GDM1 (cell line): ENCODE results near the gene BPIFA2.
"Not testable (repeated sequence)": the region's sequence is repeated elsewhere in the genome, so short reads cannot be mapped to it uniquely, and the experiment has no call there.

Experiments
- DNase-seq: peaks from one replicate; lab custom pipeline; 2025; lab: John Stamatoyannopoulos, UW

Gene BPIFA2

DNA sequence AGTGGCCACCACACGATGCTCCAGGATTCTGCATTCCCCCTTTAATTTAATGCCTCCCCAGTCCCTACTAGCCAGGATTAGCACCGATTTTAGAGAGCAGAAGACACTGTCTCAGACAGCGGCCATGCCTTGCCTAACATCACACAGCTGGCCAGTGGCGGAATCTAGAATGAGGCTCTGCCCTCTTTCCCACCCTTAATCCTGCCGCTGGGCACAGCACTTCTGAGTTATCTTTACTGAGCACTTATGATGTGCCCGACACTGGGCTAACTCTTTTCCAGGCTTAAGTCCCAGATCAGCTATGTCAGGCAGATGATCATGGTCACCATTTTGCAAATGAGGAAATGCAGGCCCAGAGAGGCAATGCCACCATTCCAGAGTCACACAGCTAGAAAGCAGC, 5.6 kb upstream of the BPIFA2 start:
- no peak for DNase-seq

DNA sequence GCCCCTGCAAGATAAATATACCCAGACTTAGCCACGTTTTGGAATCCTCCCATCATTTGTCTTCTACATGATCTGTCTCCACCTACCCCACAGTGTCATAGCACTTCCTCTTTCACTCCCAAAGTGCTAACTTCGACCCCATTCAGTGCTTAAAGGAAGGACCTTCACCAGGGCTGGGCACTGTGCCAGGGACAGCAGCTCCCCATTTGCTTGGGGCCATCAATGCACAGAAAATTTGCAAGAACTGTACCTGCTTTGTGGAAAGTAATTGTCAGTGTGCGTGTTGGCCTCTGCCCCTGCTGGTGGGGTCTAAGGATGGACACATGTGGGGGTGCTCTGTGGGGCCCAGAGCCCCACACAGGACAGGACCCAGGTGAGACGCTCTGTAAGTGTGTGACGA, 5.2 kb upstream of the BPIFA2 start:
- DNase-seq: no peak

DNA sequence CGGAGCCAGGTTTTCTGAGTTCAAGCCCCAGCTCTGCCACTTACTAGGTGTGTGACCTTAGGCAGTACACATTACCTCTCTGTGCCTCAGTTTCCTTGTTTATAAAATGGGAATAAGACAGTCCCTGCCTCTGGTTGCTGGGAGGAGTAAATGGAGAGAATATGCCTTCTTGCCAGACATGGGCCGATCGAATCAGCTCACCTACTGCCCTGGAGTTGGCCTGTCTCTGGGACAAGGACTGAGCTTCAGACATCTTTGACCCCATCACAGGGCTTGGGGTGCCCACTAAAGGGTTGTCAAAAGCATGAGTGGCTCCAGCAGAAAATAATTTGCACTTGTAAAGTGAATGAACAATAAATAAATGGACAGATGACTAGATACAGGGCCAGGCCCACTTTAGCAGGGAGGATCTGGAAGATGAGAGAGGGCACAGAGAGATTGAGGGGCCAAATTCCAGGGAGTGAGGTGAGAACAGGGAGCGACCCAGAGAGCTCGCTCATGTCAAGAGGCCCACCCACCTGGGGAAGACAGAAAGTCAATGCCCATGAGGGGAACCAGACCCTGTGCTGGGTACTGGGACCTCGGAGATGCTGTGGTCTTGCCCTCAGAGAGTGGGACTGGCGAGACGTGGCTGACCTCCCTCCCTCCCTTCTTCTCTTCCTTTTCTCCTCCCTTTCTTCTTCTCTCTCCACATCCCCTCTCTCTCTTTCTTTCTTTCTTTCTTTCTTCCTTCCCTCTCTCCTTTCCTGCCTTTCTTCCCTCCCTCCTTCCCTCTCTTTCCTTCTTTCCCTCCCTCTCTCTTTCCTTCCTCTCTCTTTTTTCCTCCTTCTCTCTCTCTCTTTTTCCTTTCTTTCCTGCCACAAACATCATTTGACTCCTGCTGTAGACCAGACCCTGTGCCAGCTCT, 3.9 kb upstream of the BPIFA2 start:
- no peak for DNase-seq

DNA sequence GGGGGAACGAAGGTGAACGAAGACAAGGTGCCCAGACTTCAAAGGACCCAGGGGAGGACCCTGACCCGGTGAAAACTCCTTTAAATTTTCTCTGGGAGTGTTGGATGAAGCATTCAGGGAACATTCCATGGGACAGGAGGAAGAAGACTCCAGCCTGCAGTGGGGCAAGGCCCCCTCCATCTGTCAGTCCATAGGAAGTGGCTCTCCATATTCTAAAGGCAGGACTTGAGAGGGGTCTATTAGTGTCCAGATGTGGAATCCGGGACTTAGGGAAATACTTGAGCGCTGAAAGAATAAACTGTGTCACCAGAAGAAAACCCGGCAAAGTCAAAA, 3.2 kb upstream of the BPIFA2 start:
- no peak for DNase-seq

DNA sequence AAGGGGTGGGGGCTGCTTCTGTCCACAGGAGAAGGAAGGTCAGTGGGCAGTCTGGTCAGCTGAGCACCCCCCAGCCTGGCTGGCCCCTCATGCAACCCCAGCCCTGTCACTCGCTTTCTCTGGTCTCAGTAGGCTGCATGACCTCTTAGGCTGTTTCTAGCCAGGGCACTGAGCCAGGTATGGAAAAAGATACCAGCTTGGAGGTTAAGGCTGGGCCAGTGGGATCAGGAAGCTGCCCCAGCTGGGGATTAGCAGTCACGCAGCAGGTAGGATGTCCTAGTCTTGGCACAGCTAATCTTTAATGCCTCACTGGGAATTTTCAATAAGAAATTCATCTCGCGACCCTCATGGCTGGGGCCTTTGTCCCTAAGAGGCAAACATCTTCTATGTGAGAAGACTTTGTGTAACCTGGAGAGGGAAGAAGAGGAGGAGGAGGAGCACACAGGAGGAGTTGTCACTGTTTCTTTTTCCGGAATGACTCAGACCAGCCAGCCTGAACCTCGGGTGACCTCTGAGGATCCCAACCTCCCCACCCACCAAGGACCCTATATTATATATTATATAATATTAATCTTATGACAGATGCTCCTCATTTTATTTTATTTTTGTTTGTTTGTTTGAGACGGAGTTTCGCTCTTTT, 2.4 kb upstream of the BPIFA2 start:
- no peak for DNase-seq

DNA sequence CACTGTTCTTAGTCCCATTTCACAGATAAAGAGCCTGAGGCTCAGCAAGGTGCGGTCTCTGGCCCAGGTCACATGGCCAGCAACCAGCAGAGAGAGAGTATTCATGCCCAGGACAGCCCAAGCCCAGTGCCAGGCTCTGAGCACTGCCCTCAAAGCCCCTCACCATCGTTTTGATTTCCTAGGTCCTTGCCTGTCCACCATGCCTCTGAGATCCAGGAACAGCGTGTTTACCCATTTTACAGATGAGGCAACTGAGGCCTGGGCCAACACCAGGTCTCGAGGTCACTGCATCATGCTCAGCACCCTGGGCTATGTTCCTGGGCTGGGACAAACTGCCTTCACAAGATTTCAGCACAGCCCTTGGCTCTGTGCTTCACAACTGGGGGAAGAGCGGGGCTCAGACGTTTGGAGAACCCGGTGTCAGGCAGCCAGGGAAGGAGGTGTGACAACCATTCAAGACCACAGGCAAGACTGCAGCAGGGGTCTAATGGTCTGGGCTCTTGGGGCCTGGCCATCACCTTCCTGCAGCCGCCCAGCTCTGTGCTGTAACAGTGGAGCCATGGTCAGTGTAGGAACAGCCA, 1.3 kb upstream of the BPIFA2 start:
- DNase-seq: no peak

DNA sequence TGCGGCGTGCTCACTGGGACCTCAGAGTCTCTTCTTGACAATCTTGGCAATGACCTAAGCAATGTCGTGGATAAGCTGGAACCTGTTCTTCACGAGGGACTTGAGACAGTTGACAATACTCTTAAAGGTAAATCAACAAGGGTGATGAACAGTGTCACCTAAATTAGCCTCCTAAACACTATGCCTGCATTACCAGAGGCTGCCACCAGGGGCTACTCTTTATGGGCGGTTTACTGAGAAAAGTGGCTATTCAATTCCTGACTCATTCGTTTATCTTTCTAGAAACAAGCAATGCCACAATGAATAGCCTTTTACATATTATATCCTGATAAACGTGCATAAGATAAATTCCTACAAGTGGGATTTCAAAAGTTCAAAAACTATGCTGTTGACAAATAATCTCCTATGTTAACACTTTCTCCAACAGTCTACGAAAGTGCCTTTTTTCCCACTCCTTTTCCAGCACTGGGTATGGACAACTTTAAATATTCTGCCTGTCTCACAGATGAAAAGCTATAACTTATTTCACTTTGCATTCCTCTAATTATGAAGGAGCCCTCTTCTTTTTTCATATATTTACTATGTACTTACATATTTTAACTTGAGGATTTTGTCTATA, 1.3 kb downstream of the BPIFA2 start:
- DNase-seq: no peak

DNA sequence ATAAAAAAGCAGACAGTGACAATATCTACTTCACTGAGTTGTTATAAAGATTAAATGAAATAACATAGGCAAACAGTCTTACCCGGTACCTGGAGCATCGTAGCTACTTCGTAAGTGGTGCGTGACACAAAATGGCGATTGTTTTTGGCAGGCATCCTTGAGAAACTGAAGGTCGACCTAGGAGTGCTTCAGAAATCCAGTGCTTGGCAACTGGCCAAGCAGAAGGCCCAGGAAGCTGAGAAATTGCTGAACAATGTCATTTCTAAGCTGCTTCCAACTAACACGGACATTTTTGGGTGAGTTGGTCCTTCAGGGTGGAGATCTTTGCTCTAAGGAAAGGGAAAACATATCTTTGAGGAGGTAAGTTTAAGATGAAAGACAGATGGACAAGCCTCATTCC, 4.8 kb downstream of the BPIFA2 start:
- DNase-seq: no peak

DNA sequence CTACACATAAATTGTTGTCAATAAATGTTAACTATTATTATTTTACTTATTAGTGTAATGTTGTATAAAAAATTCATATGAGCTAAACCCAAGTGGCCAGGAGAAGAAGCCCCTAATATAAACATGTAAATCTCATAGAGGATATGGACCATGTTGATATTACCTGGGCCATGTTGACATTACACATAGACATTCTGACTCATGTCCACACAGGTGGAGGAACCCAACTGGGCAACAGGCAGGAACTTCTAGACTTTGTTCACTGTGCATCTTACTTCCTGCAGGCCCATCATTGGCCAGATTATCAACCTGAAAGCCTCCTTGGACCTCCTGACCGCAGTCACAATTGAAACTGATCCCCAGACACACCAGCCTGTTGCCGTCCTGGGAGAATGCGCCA, 7.2 kb downstream of the BPIFA2 start:
- no peak for DNase-seq

DNA sequence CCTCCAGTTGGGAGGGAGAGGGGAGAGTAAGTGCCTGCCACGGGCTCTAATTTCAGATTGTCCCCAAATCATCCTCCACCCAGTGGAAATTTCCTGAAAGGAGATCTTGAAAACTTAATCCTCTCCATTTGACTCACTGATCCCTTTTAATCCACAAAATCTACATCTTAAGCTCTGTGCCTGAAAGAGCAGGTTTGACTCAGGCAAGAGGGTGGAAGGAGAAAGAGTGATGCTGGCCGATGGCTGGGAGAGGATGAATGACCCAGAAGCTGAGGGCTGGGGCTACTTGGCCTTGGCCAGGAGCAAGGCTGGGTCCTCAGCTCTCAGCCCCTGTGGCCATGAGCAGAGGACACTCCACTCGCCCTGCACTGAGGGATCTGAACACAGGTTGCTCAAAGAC, 8.1 kb downstream of the BPIFA2 start:
- no peak for DNase-seq

DNA sequence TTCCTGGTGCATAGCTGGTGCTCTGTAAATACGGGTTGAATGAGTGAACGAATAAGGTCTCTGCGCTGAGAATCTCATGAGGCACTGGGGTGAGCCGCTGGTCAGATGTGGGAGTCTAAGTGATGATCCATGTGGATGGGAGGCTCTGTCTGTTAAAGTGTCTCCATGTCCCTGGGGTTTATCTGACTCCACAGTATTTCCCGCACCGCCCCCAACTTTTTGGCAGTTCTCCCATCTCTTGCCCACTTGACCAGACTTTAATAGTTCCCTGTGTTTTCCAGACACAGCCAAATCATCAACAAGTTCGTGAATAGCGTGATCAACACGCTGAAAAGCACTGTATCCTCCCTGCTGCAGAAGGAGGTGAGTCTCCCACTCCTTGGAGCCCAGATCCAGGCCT, 9.9 kb downstream of the BPIFA2 start:
- DNase-seq: no peak

DNA sequence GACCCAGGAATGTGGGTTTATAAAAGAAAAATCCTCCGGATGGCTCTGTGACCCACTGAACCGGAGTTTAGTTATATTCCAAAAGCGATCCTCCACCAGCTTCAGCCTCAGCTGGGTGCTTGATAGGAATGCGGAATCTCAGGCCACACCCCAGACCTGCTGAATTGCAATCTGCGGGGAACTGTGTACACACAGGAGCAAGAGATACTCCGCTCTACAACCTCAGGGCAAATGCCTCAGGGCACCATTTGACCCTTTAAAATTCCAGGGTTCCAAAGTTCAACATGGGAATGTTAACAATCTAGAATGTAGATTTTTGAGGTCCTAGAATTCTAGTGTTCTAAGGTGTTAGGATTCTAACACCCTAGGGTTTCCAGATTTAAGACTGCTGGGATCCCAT, 10.8 kb downstream of the BPIFA2 start:
- no peak for DNase-seq

DNA sequence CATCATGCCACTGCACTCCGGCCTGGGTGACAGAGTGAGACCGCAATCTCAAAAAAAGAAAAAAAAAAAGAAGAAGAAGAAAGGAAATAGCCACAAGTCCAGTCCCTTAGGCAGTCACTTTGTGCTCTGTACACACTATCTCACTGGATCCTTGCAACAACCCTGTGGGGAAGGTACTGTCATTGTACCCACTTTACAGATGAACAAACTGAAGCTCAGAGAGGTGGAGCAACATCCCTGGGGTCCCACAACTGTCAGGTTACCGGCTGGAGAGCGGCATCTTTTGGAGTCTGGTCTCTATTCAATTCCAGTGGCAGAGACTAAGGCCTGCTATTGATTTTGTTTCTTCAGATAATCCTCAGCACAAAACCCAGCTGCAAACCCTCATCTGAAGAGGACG, 12.2 kb downstream of the BPIFA2 start:
- DNase-seq: no peak

DNA sequence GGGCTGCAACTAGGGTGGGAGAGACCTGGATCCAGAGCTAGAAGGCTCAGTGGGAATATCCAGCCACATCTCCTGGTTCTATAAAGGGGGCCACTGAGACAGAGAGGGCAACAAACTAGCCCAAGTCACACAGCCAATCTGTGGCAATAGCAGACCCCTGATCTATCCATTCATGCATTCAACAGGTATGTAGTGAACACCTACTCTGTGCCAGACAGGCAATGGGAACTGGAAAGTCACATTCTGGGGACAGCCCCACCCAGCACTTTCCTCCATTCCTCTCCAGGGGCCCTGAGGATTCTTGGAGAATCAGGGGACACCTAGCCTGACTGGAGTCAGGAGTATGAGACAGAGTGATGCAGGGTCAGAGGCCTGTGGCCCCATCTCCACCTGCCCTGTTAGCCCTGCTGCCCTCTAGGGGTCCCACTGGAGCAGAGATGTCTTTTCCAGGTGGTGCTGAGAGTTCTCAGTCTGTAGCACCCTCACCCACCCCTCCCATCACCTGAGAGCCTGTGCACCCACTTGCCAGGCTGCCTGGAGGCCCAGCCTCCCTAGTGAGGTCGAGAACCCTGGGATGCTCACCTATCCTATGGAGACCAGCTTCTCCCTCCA, 13.6 kb downstream of the BPIFA2 start:
- DNase-seq: no peak

DNA sequence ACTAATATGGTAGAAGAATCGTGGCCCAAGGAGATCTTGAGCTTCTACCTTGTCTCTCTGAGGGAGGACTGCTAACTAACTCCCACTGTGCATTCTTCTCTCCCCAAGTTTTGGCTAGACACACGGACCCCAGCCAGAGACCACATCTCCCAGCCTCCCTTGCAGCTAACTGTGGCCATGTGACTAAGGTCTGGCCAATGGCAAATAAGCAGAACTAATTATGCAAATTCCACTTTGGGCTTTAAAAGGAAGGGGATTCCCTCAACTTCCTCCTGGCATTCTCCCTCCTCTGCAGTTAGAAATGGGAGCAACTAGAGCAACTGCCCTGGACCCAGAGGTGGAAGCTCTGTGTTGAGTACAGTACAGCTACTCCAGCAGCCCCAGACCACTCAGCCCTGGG, 15.4 kb downstream of the BPIFA2 start:
- no peak for DNase-seq

DNA sequence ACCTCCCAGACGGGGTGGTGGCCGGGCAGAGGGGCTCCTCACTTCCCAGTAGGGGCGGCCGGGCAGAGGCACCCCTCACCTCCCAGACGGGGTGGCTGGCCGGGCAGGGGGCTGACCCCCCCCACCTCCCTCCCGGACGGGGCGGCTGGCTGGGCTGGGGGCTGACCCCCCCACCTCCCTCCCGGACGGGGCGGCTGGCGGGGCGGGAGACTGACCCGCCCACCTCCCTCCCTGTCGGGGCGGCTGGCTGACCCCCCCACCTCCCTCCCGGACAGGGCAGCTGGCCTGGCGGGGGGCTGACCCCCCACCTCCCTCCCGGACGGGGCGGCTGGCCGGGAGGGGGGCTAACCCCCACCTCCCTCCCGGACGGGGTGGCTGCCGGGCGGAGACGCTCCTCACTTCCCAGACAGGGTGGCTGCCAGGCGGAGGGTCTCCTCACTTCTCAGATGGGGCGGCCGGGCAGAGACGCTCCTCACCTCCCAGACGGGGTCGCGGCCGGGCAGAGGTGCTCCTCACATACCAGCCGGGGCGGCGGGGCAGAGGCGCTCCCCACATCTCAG, 17.2 kb downstream of the BPIFA2 start:
- not testable (repeated sequence) for DNase-seq

DNA sequence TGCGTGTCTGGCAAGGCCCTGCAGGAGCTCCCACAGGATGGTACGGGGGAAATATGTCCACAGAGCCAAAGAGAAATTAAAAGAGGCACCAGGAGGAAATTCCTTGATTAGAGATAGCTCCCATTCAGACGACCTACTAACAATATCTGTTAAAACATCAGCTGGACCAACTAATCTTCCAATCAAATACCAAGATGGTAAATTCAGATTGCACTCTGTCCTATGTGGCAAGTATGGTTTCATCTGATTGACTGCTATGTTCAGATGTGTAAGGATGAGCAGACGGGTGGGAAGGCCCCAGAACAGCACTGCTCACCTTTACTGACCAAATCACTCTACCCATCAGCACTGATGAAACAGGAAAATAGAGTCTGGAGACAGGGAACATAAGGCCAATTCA, 19.5 kb downstream of the BPIFA2 start:
- no peak for DNase-seq

DNA sequence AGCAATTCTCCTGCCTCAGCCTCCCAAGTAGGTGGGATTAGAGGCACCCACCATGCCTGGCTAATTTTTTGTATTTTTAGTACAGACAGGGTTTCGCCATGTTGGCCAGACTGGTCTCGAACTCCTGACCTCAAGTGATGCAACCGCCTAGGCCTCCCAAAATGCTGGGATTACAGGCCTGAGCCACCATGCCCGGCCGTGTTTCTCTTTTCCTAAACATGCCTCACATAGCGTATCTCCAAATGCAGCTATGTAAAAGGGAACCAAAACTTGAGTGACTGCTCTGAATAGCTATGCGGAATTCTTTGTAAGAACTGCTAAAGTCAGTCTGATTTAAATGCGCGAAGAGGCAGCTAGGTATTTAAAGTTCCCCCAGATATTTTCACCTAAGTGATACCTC, 20.5 kb downstream of the BPIFA2 start:
- no peak for DNase-seq

DNA sequence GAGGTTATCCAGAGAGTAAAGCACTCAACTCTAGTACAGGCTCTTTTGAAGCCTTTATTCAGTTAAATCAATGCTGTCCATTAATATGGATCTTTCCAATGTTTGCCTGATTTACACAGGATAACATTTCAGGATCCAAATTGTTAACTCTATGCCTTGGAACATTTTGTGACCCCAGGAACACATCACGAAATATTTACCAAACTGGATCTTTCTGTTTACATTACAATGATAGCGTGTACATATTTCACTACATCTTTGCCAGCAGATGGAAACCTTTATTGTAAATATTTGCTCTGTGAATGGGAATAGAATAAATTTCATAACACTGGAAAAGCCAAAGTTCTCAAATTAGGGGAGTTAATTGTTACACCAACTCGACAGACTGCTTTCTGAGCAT, 23.5 kb downstream of the BPIFA2 start:
- no peak for DNase-seq

DNA sequence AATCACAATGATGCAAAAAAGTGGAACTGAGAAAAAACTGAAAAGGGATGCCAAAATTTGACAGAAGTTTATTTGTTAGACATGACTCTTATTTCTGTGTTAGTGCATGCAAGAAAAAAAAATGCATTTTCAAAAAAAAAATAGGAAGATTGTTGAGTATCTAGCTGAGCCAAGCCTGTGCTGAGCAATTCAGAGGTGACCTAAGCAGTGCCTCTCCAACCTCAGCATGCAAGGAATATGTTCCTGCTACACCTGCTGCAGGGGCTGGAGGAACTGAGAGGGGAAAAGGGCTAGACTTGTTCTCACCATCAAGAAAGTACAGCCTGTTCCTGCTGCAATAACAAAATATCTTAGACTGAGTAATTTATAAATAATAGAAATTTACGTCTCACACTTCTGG, 24.0 kb downstream of the BPIFA2 start:
- DNase-seq: no peak

DNA sequence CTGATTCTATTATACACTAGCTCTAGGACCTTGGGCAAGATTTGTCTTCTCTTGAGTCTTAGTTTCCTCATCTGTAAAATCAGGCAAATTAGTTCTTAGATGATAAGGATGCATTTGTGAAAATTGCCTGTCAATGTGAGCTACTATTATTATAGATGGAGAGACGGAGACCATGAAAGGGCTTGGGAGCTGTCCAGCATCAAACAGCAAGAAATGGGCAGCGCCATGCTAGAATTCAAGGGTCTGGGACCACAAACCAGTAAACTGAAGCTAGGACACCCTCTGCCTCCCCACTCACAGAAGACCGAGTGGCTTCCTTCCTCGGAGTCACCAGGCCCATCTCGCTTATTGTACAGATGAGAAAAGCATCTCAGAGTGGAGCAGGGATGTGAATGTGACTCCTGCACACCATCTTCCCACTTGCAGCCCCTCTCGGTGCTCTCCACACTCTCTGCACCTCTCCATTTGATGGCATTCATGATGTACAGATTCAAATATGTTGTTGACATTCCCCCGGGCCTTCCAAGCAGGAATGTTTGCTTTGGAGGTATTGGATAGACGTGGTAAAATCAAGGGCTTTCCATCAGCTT, 25.0 kb downstream of the BPIFA2 start:
- DNase-seq: no peak

DNA sequence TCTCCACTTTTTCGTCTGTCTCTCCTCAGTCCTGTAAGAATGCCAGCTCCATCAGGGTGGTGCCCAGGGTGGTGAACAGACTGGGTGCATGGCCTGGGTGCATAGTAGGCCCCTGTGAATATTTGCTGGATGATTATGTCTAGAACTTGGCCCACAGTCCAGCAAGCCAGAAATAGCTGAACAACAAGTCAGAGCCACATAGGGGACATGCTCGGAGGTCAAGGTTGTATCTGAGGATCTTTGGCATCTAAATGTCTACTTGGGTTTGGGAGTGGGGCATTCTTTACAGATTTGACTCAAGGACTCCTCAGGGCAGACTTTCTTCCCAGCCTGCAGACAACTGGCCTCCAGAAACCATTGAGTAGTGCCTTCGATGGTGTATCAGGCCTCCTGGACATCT, 31.1 kb downstream of the BPIFA2 start:
- DNase-seq: no peak
